HG03175 (cell line): ENCODE results near the gene ZER1.
"Not testable (repeated sequence)": the region's sequence is repeated elsewhere in the genome, so short reads cannot be mapped to it uniquely, and the experiment has no call there.

Experiments
- ATAC-seq: cut with Tn5 transposase; IDR thresholded peaks from one replicate; pipeline ENCODE4 v1.9.1; 2021; ENCODE audit warnings: mild to moderate bottlenecking, moderate library complexity; ENCODE audit not compliant: unreplicated experiment

Gene ZER1

GRCh38 chr9:128788445-128788844, 16.7 kb upstream of the ZER1 start:
- ATAC-seq: no peak

- no peak for ATAC-seq
Measured at GRCh38 chr9:128787659-128788058, 15.9 kb upstream of the ZER1 start.

- ATAC-seq: peak; percentile 85
Measured at GRCh38 chr9:128786681-128787601, 15.2 kb upstream of the ZER1 start, which contains the start of gene TBC1D13. Gene TBC1D13 (plus strand): TSS chr9:128787253. CDS start chr9:128787354, 101 bp downstream.

- ATAC-seq: no peak
Measured at GRCh38 chr9:128785427-128785826, 13.7 kb upstream of the ZER1 start.

GRCh38 chr9:128782669-128783068, 10.9 kb upstream of the ZER1 start:
- no peak for ATAC-seq

- ATAC-seq: no peak
Measured at GRCh38 chr9:128781187-128782070, 9.7 kb upstream of the ZER1 start.

- ATAC-seq: not testable (repeated sequence)
Measured at GRCh38 chr9:128780093-128780492, 8.4 kb upstream of the ZER1 start.

- ATAC-seq: no peak
Measured at GRCh38 chr9:128774804-128775203, 3.1 kb upstream of the ZER1 start.

GRCh38 chr9:128773049-128773448, 1.3 kb upstream of the ZER1 start:
- no peak for ATAC-seq

GRCh38 chr9:128771094-128771721, 519 bp downstream of the ZER1 start:
- peak; percentile 20 for ATAC-seq

- ATAC-seq: no peak
Measured at GRCh38 chr9:128770286-128771030, 1.3 kb downstream of the ZER1 start.

GRCh38 chr9:128768606-128769005, 3.1 kb downstream of the ZER1 start:
- no peak for ATAC-seq

GRCh38 chr9:128765499-128765898, 6.2 kb downstream of the ZER1 start:
- no peak for ATAC-seq

GRCh38 chr9:128764361-128764760, 7.4 kb downstream of the ZER1 start:
- ATAC-seq: no peak

GRCh38 chr9:128762671-128763449, 8.9 kb downstream of the ZER1 start:
- ATAC-seq: no peak

- ATAC-seq: no peak
Measured at GRCh38 chr9:128757602-128758001, 14.1 kb downstream of the ZER1 start.

GRCh38 chr9:128753627-128754026, 18.1 kb downstream of the ZER1 start:
- no peak for ATAC-seq

- no peak for ATAC-seq
Measured at GRCh38 chr9:128750926-128751595, 20.7 kb downstream of the ZER1 start.

- ATAC-seq: no peak
Measured at GRCh38 chr9:128747241-128747640, 24.5 kb downstream of the ZER1 start.
